IMR-90 (cell line): ENCODE data around the gene PTPRG. TPM values are rescaled to one million over a fixed set of nuclear protein-coding genes. Genes with fewer than 3 reads are reported as not detected.

ENCODE experiments used
- ATAC-seq: fragments of 200-7000 bp; cut with Tn5 transposase; 2 replicates; pipeline ENCODE4 v1.9.1; 2020; ENCODE audit warnings: low read depth, mild to moderate bottlenecking, moderate library complexity
- BruUV-seq: library from RNA; stranded (reverse); fragments of 400-500 nt; replicated peaks from 2 replicates; lab custom pipeline; 2021; lab: Mats Ljungman, UMichigan
- CTCF ChIA-PET: fragments of 300-600 bp; formaldehyde crosslinking; extraction: SDS; loops from one replicate; lab custom pipeline; 2021; ENCODE audit warnings: antibody characterized with exemption; lab: Yijun Ruan, JAX
- POLR2A ChIA-PET: fragments of 300-600 bp; sonication (Branson Sonifier 250); formaldehyde crosslinking; loops from one replicate; lab custom pipeline; 2022; ENCODE audit warnings: antibody characterized with exemption; ENCODE audit not compliant: unreplicated experiment; lab: Charles Lee
- DNase-seq: peaks from one replicate; pipeline ENCODE4 v3.0.0; 2013
- H2AFZ ChIP-seq: replicated peaks from 2 replicates; pipeline ENCODE3; 2013; ENCODE audit warnings: low read length, mild to moderate bottlenecking; ENCODE audit not compliant: poor library complexity
- H2AK5ac ChIP-seq: 2 replicates; pipeline ENCODE4 v1.6.1; 2013; ENCODE audit warnings: low read depth, low read length, inconsistent platforms
- H2AK9ac ChIP-seq: replicated peaks from 2 replicates; pipeline ENCODE3; 2013; ENCODE audit warnings: mild to moderate bottlenecking, low read depth, low read length, moderate library complexity; ENCODE audit not compliant: poor library complexity
- H2BK120ac ChIP-seq: 2 replicates; pipeline ENCODE4 v1.6.1; 2013; ENCODE audit warnings: low read depth, low read length, inconsistent platforms
- H2BK15ac ChIP-seq: 3 replicates; pipeline ENCODE4 v1.6.1; 2013; ENCODE audit warnings: low read depth, low read length, inconsistent platforms
- H2BK20ac ChIP-seq: 2 replicates; pipeline ENCODE4 v1.6.1; 2013; ENCODE audit warnings: low read depth, mild to moderate bottlenecking, inconsistent platforms, low read length, moderate library complexity
- H2BK5ac ChIP-seq: 2 replicates; pipeline ENCODE4 v1.6.1; 2013; ENCODE audit warnings: mild to moderate bottlenecking, low read depth, low read length, inconsistent platforms; ENCODE audit not compliant: poor library complexity, severe bottlenecking
- H3K14ac ChIP-seq: replicated peaks from 2 replicates; pipeline ENCODE4 v1.6.1; 2013; ENCODE audit warnings: low read depth, low read length, inconsistent platforms
- H3K18ac ChIP-seq: 2 replicates; pipeline ENCODE4 v1.6.1; 2013; ENCODE audit warnings: low read depth, low read length, control low read depth
- H3K23ac ChIP-seq: 2 replicates; pipeline ENCODE4 v1.6.1; 2013; ENCODE audit warnings: low read depth, low read length, inconsistent platforms
- H3K27ac ChIP-seq: 2 replicates; pipeline ENCODE4 v1.5.1; 2013; ENCODE audit warnings: mild to moderate bottlenecking, control low read depth, low read length; ENCODE audit not compliant: insufficient read depth
- H3K27me3 ChIP-seq: 2 replicates; pipeline ENCODE4 v1.6.1; 2013; ENCODE audit warnings: low read length; ENCODE audit not compliant: control insufficient read depth, insufficient read depth
- H3K36me3 ChIP-seq: 2 replicates; pipeline ENCODE4 v1.6.1; 2013; ENCODE audit warnings: low read length, mixed read lengths; ENCODE audit not compliant: control insufficient read depth, insufficient read depth
- H3K4ac ChIP-seq: 2 replicates; pipeline ENCODE4 v1.6.1; 2013; ENCODE audit warnings: low read depth, low read length, inconsistent platforms
- H3K4me1 ChIP-seq: 2 replicates; pipeline ENCODE4 v1.6.1; 2013; ENCODE audit warnings: low read length, mixed read lengths; ENCODE audit not compliant: control insufficient read depth, insufficient read depth
- H3K4me2 ChIP-seq: 2 replicates; pipeline ENCODE4 v1.6.1; 2013; ENCODE audit warnings: low read depth, mild to moderate bottlenecking, control low read depth, low read length, moderate library complexity
- H3K4me3 ChIP-seq: 2 replicates; pipeline ENCODE4 v1.5.1; 2013; ENCODE audit warnings: low read depth, mild to moderate bottlenecking, control low read depth, low read length, moderate library complexity; ENCODE audit not compliant: insufficient read depth
- H3K56ac ChIP-seq: 2 replicates; pipeline ENCODE4 v1.6.1; 2013; ENCODE audit warnings: low read length, inconsistent platforms; ENCODE audit not compliant: insufficient read depth; ENCODE audit errors: extremely low read depth
- H3K79me1 ChIP-seq, 2 experiments: 2 replicates each; pipeline ENCODE4 v1.6.1; 2013; ENCODE audit warnings: low read length in 2 of 2, inconsistent platforms in 1 of 2, low read depth in 1 of 2
- H3K9ac ChIP-seq: 2 replicates; pipeline ENCODE4 v1.6.1; 2013; ENCODE audit warnings: low read depth, low read length, control low read depth
- H3K9me1 ChIP-seq: 2 replicates; pipeline ENCODE4 v1.6.1; 2013; ENCODE audit warnings: low read length, inconsistent platforms; ENCODE audit not compliant: insufficient read depth
- H3K9me3 ChIP-seq: 2 replicates; pipeline ENCODE4 v1.6.1; 2013; ENCODE audit warnings: low read length; ENCODE audit not compliant: control insufficient read depth, insufficient read depth
- H4K20me1 ChIP-seq: 2 replicates; pipeline ENCODE4 v1.6.1; 2013; ENCODE audit warnings: low read length, inconsistent platforms; ENCODE audit not compliant: insufficient read depth
- H4K5ac ChIP-seq: 2 replicates; pipeline ENCODE4 v1.6.1; 2013; ENCODE audit warnings: mild to moderate bottlenecking, low read depth, low read length, control low read depth
- H4K8ac ChIP-seq, 2 experiments: 2 replicates each; pipeline ENCODE4 v1.6.1; 2013; ENCODE audit warnings: low read depth in 2 of 2, low read length in 2 of 2, control low read depth in 1 of 2, inconsistent platforms in 1 of 2
- H4K91ac ChIP-seq: 2 replicates; pipeline ENCODE4 v1.6.1; 2013; ENCODE audit warnings: low read depth, low read length, inconsistent platforms; ENCODE audit not compliant: insufficient read depth
- BHLHE40 ChIP-seq: fragments of 150-350 bp; IDR thresholded peaks from 2 replicates; pipeline ENCODE4 v1.6.1; 2016; ENCODE audit warnings: mild to moderate bottlenecking, low read depth, low read length
- MAFK ChIP-seq: IDR thresholded peaks from 2 replicates; pipeline ENCODE4 v1.6.1; 2012; ENCODE audit warnings: low read depth, low read length, improper control_type of control experiment
- WGBS, 2 experiments: methylation state at CpG; one replicate each; pipeline versions ENCODE4 v1.1.5 to v1.1.7; 2013; ENCODE audit warnings: missing lambda C conversion rate in 2 of 2; ENCODE audit not compliant: insufficient read length in 1 of 2; ENCODE audit errors: extremely low coverage in 2 of 2; 5-methylcytosine and 5-hydroxymethylcytosine counted together
- dilution Hi-C: fragments of 300-500 bp; cut with HindIII; formaldehyde crosslinking; loops from one replicate; pipeline ENCODE4 v1.14.3; 2018; ENCODE audit warnings: low sequenced_read_pairs; ENCODE audit not compliant: unreplicated experiment
- in situ Hi-C: fragments of 300-500 bp; cut with MboI; formaldehyde crosslinking; loops from 3 replicates; pipeline ENCODE4 v1.14.3; 2019; ENCODE audit warnings: low sequenced_read_pairs, inconsistent platforms, mixed read lengths
- intact Hi-C: fragments of 100-400 bp; cut with micrococcal nuclease; formaldehyde crosslinking; loops from 2 replicates; pipeline ENCODE4 v1.10.0; 2022
- polyA plus RNA-seq, 3 experiments: library from polyadenylated mRNA; depleted of rRNA; stranded (reverse); fragments of >200 nt; gene quantifications; 2 replicates each; pipeline ENCODE4 v1.2.3, GENCODE V29; 2012; ENCODE audit warnings: low replicate concordance in 1 of 3
- total RNA-seq: library from RNA; depleted of rRNA; stranded (reverse); fragments of >200 nt; gene quantifications from 2 replicates; pipeline ENCODE4 v1.2.3, GENCODE V29; 2012

PTPRG gene
- total and polyA plus RNA-seq, 2 of the 4 experiments (the other 2 are of a cell fraction), result 7.7 to 31.0 TPM

DNA sequence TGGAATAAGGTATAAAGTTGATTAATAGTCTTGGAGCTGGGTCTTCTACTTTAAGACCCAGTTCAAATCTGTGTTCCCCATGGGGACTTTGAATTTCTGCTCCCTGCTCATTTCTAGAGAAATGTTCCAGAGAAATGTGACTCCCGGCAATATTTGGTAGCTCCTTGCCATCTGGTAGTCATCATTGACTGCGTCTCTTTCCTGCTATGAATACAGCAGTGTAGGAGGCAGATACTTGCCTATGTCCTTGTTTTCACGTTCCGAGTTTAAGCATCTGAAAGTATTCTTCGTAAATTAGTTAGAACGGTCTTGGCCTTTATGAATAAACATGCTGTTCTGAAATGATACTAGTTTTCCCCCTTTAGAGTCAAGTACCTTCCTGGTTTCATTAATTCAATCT is 352.9 kb downstream of the PTPRG start:
- Histone ChIP-seq H2BK120ac (no peak overlapping the region), H3K27ac (no peak overlapping the region), H3K4me2 (no peak overlapping the region), H3K27me3 (no peaks in the 10 kb centered on the region), H3K23ac (no peak overlapping the region), H3K4ac (no peak overlapping the region), H4K8ac (no peak overlapping the region), H3K9me1 (peaks cover 5% of the 10 kb centered on the region; the same call in 1 of the 2 replicates), H3K14ac (no peak overlapping the region), H3K79me1 (peaks cover 15 to 35% of the 10 kb centered on the region in 2 experiments; a peak in 3 of 4 replicates), H3K18ac (no peak overlapping the region), H3K4me1 (peaks cover 2% of the 10 kb centered on the region; the same call in 1 of the 2 replicates), H2AFZ (no peak overlapping the region), H4K91ac (no peak overlapping the region), H2BK20ac (no peak overlapping the region), H3K4me3 (no peak overlapping the region), H2BK5ac (no peak overlapping the region), H2AK9ac (no peak overlapping the region), H3K9me3 (no peaks in the 10 kb centered on the region), H3K56ac (no peak overlapping the region), H2AK5ac (no peak overlapping the region), H4K20me1 (peaks cover 13% of the 10 kb centered on the region; the same call in 1 of the 2 replicates), H4K5ac (no peak overlapping the region), H3K36me3 (no peaks in the 10 kb centered on the region), H2BK15ac (no peak overlapping the region), H3K9ac (no peak overlapping the region)
- no peak for TF ChIP-seq BHLHE40
- no peak for TF ChIP-seq MAFK
- CTCF ChIA-PET, result no interaction called here
- dilution Hi-C loops, result no loop called here
- in situ Hi-C loops, result no loop called here
- no TSS peak for BruUV-seq
- intact Hi-C loops, result no loop called here
- DNase-seq (no peak), ATAC-seq (no peak)
- WGBS, 2 experiments, result 100% methylated on average over 2 of the region's 6 CpGs; no CpG with 5 or more reads in 1 of the 2 experiments
- POLR2A ChIA-PET, result no interaction called here
